TTC549 (cell line): Measurements from ENCODE around the gene RFX8.

Experiments used
- FAIRE-seq: peaks from 2 replicates; lab custom pipeline; 2012; peaks lifted over from hg19 to GRCh38; lab: Jason Lieb, UNC

Gene RFX8

DNA sequence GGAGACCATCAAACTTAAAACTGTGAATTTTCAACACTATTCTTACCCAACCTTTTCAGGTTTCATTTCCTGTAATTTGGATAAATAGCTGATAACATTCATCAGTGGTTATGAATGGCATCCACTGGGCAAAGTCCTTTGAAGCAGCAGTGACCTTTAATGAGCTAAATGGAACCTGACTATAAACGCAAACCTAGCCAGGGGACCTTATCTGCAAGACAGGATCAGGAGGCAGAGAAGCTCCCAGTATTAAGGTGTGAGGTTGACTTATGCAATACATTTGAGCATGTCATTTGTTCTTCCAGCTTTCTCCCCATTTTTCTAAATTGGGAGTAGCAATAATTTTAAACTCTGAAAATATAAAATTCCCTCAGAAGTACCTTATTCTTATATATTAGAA lies 126.0 kb downstream of the RFX8 start:
- no peak for FAIRE-seq
